Measurements from ENCODE around the gene PHYH.

DNA sequence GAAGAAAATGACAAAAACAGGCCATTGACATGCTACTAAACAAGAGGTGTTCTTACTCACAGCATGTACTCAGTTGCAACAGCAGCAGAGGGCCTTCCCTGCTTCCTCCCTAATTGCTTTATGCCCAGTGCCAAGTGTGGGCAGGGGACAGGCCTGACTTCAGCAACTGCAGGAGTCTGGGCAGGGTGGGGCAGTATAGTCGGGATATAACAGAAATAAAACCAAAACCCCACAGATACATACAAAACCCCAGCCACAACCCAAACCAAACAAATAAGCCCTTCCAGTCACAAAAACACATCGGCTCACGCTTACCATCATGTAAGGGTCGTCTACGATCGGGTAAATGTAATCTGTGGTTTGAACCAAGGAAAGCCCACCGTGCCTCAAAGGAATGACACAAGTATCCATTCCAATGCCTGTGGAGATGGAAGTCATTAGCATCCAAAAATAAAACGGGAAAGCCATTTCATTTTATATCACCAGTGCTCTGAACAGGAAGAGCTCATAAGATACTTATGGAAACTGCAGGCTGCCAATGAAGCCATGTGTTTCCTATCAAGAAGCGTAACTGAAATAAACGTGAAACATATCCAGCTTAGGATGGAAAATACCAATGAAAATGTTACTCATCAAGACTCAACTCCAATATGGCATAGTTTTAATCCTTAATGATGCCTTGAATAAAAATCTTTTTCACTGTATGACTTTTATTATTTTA is 38.7 kb upstream of the PHYH start:
- TF ChIP-seq, protein P1, sequence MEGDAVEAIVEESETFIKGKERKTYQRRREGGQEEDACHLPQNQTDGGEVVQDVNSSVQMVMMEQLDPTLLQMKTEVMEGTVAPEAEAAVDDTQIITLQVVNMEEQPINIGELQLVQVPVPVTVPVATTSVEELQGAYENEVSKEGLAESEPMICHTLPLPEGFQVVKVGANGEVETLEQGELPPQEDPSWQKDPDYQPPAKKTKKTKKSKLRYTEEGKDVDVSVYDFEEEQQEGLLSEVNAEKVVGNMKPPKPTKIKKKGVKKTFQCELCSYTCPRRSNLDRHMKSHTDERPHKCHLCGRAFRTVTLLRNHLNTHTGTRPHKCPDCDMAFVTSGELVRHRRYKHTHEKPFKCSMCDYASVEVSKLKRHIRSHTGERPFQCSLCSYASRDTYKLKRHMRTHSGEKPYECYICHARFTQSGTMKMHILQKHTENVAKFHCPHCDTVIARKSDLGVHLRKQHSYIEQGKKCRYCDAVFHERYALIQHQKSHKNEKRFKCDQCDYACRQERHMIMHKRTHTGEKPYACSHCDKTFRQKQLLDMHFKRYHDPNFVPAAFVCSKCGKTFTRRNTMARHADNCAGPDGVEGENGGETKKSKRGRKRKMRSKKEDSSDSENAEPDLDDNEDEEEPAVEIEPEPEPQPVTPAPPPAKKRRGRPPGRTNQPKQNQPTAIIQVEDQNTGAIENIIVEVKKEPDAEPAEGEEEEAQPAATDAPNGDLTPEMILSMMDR (IDR thresholded peaks at IDR 0.05; ENCODE audit: low read depth, low read length), result no peak
- no peak for TF ChIP-seq EZH2phosphoT487 (IDR thresholded peaks at IDR 0.05; ENCODE audit: low read depth)
